GM19438 (cell line): ENCODE data around the gene CLEC2L.

Experiments used
- ATAC-seq: cut with Tn5 transposase; IDR thresholded peaks from one replicate; pipeline ENCODE4 v1.9.1; 2021; ENCODE audit warnings: low read depth; ENCODE audit not compliant: unreplicated experiment

The CLEC2L gene

DNA sequence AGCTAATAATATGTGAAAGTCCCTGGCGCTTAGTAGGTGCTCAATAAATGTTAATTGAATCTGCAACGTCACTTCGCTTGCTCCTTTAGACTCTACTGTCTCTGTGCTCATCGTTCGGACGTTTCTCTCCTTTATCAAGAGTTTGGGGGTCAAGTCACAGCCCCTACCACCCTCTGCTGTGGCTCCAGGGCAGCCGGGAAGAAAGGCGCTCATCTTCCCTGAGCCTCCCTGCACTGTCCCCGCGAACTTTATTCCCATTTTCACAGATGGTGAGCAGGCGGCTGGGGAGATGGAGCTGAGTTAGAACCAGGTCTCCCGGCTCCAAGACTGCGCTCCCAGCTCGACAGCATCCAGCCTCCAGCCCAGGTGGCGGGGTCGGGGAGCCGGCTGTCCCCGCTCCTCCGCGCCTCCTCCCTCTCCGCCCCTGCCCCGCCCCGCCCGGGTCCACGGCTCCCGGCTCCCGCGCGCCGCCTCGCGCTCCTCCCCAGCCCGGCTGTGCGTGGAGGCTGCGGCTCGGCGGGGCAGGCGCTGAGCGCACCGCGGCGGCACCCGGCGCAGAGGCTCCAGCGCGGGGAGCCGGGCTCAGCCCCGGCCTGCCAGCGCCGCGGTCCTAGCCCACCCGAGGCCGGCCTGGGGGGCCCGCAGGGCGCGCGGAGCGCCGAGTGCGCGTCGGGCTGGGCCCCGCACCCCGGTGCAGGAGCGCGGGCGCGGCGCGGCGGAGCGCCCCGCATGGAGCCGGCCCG lies at the start of gene CLEC2L:
Gene CLEC2L, plus strand, starts transcription at position 487 of the 743 bp plus-strand sequence. Its CDS starts 243 bp downstream, at position 730.
- ATAC-seq = no peak

DNA sequence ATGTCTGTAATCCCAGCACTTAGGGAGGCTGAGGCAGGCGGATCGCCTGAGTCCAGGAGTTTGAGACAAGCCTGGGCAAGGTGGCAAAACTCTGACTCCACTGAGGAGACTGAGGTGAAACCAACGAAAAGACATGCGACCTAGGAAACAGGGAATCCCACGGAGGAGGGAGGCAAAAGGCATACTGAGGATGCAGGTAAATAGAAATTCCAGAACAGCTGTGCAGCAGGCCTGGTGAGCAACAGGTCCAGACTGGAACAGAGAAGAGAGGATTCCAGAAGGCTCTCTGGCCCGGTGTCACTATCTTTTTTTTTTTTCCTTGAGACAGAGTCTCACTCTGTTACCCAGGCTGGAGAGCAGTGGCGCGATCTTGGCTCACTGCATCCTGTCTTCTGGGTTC lies 47.3 kb upstream of the CLEC2L start:
- no peak for ATAC-seq

DNA sequence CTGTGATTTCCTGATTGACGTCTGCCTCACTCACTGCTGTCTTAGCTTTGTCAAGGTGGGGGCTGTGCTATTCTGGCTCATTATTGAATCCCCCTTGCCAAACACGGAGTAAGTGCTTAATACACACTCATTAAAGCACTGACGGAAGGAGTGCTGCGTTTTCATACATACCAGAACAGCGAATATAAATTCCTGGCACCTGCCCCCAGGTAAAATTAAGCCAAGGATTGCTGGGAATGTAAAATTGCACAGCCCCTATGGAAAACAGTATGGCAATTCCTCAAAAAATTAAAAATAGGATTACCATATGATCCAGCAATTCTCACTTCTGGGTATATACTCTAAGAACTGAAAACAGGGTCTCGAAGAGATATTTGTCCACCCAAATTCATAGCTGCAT lies 46.6 kb upstream of the CLEC2L start:
- no peak for ATAC-seq

DNA sequence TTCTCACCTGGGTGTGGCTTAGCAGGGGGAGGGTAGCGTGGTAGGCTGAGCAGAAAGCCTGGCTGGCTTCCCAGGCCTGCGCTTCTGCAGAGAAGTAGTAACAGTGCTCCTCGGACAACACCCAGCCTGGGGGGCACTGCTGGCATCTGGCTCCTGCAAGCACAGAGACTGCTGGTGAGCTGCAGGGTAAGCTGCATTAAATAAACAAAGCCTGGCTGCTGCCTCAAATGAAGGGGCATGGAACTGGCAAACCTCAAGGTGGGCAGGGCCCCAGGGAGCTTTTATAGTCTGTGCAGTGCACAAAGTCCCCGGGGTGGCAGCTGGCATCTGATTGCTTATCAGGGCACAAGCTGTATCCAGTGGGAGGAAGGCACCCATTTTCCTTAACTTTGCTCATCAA lies 43.9 kb upstream of the CLEC2L start:
- no peak for ATAC-seq

DNA sequence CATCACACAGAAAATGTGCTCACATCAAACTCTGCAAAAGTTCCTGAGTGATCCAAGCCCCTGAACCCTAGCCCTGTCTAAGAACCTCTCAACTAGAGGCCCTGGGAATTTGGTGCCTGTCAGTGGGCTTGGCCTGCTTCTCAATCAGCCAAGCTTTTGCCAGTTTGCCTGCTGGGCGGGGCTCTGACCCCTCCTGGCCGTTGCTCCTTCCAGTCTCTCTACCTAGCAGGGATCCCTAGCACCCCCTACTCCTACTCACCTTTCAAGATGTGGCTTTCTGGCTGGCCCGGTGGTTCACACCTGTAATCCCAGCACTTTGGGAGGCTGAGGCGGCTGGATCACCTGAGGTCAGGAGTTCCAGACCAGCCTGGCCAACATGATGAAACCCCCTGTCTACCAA lies 42.1 kb upstream of the CLEC2L start:
- ATAC-seq = no peak

DNA sequence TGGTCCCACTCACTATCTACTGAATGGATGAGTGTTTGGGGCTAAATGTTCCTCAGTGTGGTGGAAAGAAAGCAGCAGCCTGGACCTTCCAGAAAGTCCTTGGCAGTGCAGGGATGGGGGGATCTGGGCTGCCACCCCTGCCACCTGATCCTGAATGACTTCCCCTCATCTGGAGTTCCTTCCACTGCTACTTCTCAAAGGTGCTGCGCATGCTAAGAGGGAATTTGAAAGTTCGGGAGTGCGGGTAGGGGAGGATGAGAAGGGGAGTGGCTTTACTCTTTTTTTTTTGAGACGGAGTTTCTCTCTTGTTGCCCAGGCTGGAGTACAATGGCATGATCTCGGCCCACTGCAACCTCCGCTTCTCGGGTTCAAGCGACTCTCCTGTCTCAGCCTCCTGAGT lies 41.4 kb upstream of the CLEC2L start:
- ATAC-seq = no peak

DNA sequence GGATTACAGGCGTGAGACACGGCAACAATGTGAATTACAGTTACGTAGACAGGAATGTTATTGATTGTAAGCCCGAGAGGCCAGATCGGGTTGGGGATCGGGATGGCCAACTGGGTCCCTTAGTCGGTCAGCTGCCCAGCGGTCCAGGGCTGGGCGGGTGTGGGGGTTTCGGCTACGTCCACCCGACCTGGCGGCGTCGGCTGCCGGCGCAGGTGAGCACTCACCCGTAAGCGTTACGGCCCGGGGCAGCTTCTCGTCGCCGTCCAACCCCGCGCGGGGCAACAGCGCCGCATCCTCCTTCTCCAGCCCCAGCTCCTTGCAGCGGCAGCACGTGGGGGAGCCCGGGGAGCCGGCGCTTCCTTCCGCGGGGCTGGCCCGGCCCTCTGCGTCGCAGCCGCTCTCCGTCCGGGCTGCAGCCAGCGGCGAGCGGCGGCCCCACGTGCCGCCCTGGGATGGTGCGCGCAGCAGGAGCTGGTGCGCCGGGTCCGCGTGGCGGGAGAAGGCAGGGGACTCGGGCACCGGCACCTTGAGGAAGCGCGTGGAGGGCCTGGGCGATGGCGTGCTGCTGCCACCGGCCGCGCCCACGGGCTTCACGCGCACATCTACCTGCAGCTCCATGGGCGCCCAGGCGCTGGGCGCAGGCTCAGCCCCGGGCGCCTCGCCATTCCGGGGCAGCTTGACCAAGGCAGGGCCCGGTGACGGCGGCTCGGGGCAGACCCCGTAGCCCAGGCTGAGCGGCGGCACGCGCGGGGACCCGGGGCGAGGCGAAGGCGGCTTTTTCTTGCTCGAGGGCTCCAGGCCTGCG lies 40.6 kb upstream of the CLEC2L start:
- ATAC-seq = peak; percentile 43

DNA sequence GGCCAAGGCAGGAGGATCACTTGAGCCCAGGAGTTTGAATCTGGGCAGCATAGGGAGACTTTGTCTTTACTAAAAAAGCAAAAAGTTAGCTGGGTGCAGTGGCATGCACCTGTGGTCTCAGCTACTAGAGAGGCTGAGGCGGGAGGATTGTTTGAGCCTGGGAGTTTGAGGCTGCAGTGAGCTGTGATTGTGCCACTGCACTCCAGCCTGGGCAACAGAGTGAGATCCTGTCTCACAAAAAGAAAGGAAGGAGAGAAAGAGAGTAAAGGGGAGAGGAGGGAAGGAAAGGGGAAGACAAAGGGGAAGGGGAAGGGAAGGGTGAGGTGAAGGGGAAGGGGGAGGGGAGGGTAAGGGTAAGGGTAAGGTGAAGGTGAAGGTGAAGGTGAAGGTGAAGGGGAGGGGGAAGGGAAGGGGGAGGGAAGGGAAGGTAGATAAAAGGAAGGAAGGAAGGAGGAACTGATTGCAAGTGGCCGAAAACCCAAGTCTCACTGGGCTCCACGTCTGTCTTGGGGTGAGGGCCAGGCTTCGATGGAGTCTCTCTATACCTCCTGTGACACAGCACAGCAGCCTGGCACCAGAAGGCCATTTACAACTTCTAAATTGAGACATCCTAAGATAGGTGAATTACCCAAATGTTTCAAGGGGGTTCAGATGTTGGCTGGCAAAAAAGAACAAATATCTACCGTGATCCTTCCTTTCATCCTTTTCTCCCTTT lies 36.0 kb upstream of the CLEC2L start:
- no peak for ATAC-seq

DNA sequence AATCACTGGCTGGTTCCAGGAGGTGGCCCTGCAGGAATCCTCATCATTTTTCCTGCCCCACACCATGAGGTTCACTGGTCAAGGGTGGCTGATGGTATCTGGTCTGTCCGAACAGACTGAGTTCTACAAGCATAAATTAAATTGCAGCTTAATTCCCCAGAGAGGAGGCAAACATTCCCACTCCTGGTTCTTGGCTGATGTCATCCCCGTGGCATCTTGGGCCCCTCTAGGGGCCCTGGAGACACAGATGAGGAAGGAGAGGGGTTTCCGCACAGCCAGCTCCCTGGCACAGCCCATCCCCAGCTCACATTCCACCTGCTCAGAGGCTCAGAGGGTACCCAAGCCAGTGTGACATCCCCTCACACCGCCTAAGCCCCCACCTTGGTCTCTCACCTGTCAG lies 34.7 kb upstream of the CLEC2L start:
- no peak for ATAC-seq

DNA sequence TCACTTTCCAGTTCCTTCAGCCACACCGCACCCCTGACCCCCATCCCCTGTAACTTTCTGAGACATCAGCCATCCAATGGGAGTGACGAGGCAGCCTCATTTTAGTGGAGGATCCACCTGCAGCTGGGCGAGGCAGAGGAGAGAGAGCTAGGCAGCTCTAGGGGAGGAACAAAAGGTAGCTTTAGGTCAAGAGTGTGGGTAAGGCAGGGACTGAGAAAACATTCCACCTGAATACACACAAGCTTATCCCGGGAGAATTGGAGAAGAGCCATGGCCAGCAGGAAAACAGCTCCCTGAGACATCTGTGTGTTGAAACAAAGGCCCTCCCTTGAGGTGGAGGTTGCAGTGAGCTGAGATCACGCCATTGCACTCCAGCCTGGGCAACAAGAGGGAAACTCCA lies 33.4 kb upstream of the CLEC2L start:
- no peak for ATAC-seq

DNA sequence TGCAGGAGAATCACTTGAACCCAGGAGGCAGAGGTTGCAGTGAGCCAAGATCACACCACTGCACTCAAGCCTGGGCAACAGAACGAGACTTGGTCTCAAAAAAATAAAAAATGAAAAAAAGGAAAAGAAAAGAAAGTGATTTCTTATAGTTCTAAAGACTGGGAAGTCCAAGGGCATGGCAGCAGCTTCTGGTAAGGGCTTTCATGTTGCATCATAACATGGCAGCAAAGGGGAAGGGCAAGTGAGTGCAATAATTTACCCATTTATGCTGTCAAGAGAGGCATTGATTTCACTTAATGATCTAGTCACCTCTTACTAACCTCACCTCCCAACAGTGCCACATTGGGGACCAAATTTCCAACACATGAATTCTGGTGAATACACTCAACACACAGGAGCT lies 31.2 kb upstream of the CLEC2L start:
- ATAC-seq = no peak

DNA sequence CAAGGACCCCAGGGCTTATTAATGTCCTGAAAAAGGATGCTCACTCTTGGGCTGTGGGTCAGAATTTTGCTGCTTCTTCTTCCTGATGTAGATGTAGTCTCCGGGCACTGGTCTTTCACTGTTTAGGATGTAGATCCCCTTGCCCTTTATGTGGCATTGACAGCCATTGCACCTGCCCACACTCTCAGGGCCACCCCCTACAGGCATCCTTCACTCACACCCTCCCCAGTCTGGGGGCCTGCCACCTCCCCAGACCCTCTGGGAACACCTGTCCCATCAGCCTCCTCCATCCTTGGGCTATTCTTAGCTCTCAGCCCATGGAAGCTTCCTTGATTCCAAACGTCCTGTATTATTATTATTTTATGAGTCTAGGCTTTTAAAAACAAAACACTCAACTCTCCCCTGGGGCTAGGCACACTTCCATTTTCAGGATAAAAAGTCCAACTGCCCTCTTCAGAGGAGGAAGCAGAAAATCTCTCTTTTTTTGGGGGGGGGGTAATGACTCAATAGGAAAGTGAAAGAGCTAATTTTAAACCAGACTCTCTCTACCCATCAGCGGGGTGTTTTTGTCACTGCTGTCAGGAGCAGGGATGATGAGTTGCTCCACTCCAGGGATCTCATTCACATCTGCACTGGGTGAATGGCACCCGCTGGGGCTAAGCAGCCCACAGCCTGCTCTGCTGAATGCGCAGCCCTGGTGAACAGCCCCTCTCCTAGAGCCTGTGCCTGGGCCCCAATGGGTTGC lies 28.5 kb upstream of the CLEC2L start:
- peak; percentile 82 for ATAC-seq

DNA sequence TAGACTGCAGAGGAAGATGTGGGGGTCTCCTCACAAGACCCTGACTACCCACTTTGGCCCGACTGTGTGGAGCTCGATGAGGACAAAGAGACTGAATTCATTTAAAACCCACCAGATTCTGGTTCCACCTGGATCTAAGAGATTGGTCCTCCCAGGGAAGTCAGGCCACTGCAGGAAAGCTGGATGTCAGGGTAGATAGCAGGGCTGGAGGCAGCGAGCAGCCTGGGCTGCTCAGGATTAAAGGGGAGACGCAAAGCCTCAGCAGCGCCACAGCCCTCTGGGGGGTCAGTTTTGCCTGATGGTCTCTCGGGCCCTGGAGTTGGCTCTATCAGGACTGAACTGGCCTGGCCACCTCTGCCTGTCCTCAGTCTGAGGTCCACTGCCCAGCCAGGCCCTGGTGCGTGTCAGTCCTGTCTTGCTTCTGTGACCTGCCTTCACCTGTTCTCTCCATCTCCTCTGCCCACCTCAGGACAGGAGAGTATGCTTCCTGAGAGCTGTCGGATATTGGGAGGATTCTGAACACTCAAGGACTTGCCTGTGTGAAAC lies 27.8 kb upstream of the CLEC2L start:
- ATAC-seq = no peak

DNA sequence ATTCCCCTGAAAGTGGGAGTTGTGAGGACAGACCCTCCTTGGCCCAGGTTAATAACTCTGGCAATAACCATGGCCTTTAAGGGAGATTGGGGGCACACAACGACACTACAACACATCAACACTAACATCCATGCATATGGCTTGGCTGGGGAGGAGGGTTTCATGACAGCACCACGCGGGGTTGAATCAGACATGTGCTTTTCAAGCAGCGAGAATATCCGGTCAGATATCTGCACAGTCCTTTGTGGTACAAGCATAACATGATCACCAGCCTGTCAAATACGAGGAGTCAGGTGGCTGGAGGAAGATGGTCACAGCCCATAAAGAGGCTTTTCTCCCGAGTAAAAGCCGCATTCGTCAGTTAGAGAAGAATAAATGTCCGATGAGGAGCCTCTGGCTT lies 27.0 kb upstream of the CLEC2L start:
- no peak for ATAC-seq

DNA sequence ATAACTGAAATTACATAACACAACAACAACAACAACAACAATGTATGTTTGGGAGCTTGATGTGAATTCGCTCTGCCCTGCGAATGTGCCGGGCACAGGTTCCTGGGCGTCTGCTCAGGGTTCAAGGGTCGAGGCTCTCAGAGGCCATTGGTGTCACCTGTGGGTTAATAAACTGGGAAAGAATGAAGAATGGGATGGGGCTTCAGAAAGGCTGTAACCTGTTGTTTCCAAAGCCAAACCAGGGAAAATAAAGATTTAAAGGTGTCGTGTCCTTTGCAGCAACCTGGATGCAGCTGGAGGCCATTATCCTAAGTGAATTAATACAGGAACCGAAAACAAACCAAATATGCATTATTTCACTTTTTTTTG lies 22.7 kb upstream of the CLEC2L start:
- no peak for ATAC-seq

DNA sequence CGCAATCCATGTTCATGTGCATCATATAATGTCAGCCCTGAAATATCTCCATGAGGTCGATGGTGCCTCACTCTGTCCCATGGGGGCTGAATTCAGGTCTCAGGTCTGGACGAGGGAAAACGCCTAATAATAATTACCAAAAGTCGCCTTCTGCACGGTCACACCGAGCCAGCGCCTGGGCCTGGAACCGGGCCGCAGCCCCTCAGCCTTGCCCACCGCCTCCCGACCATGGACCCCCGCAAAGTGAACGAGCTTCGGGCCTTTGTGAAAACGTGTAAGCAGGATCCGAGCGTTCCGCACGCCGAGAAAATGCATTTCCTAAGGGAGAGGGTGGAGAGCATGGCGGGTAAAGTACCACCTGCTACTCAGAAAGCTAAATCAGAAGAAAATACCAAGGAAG lies 21.3 kb upstream of the CLEC2L start:
- ATAC-seq = no peak

DNA sequence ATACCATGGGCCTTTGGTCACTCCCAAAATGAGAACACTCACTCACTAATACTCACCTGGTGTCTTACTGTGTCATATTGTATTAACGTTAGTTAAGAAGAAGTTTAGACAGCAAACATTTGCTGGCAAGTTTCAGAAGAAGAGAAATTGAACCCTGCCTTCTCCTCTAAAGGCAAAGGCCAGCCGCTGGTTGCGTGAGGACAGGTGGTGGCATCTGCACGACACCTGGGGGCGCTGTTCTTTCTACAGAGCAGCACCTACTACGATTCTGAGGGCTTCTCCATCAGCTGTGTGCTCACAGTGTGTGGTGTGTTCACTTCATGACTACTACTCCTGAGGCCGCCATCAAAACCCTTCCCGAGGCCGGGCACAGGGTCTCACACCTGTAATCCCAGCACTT lies 17.9 kb upstream of the CLEC2L start:
- no peak for ATAC-seq

DNA sequence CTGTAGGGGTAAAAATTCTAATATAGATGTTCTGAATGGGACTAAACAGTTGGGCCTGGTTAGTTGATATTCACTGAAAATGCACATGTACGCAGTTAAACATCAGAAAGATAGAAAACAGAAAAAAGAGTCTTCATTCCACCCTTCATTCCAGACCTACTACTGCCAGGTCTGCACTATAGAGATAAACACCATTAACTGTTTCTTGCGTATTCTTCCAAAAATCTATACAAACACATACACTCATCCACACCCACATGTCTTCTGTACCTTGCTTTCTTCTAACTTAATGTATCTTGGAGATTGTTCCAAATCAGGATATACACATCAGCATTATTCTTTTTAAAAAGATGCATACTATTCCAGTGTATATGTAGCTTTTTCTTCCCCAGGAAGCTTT lies 13.9 kb upstream of the CLEC2L start:
- no peak for ATAC-seq

DNA sequence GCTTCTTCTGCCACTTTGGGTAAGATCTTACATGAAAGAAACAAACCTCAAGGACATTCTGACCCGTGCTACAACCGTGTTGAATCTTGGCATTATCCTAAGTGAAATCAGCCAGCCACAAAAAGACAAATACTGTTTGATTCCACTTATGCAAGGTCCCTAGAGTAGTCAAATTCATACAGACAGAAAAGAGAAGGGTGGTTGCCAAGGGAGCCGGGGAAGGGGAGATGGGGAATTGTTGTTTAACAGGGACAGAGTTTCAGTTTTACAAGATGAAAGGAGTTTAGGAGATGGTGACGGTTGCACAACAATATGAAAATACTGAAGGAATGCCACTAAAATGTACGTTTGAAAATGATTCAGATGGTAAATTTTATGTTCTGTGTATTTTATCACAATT lies 12.2 kb upstream of the CLEC2L start:
- no peak for ATAC-seq

DNA sequence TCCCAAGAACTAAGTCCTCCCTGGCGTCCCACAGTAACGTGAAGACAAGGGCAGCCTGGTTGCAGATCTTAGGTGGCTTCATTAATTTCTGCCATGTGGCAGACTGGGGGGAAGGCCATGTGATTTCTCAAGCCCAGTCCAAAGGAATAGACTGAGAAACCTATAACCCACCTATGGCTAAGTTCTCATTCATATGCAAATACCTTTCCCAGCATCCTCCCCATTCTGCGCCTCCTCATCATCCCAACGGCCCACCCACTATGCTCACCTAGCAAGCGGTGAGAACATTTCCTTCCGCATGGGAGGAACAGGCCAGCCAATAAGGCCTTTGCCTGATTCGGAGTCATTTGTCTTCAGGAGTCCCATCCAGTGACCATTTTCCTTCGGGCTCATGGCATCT lies 8.2 kb upstream of the CLEC2L start:
- no peak for ATAC-seq

DNA sequence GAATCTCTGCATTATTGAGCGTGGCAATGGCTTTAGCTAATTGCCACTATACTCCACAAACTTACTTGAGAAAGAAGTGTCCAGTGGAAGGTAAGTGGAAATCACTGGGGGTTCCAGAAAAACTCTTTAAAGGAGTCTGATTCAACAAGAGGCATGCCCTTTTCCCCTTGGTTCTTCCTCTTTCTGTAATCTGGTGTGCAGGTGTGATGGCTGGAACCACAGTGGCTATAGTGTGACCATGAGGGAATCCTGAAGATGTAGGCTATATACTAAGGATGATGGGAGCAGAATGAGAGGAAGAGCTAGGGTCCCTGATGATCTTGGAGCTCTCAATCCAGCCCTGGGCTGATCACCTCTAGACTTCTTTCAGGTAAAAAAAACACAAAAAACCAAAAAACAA lies 2.0 kb upstream of the CLEC2L start:
- ATAC-seq = no peak
